Measurements from ENCODE around the gene AGT. TPM values are rescaled to one million over a fixed set of nuclear protein-coding genes. Genes with fewer than 3 reads are reported as not detected.
"Not testable (repeated sequence)": the region's sequence is repeated elsewhere in the genome, so short reads cannot be mapped to it uniquely, and the experiment has no call there.

Gene AGT
- total RNA-seq, 1 experiment from 2014 or later = not detected

GRCh38 chr1:230725256-230726012, 11.5 kb upstream of the AGT start:
- Histone ChIP-seq H3K27me3 (replicated peaks) (no peaks in the 10 kb centered on the region), H3K4me3 (no peak overlapping the region), H3K4me1 (replicated peaks) (no peaks in the 10 kb centered on the region), H3K27ac (no peak overlapping the region), H3K36me3 (no peaks in the 10 kb centered on the region), H3K9me3 (replicated peaks) (no peaks in the 10 kb centered on the region)
- no peak for DNase-seq (ENCODE audit: low read depth in 1 of 2, low spot score in 2 of 2)

DNA sequence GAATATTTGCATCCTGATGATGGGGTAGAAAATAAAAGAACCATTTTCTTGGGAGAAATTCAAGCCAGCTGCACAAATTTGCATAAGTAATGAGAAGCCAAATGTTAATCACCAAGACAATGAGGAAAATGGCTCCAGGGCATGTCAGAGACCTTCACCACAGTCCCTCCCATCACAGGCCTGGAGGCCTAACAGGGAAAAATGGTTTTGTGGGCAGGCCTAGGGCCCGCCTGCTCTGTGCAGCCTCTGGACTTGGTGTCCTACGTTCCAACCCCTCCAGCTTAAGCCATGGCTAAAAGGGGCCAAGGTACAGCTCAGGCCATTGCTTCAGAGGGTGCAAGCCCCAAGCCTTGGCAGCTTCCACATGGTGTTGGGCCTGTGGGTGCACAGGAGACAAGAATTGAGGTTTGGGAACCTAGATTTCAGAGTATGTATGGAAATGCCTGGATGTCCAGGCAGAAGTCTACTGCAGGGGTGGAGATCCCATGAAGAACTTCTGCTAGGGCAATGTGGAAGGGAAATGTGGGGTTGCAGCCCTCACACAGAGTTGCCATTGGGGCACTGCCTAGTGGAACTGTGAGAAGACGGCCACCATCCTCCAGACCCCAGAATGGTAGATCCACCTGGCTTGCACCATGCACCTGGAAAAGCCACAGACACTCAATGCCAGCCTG, 8.1 kb upstream of the AGT start:
- H3K27ac ChIP-seq, H3K4me3 ChIP-seq: not testable (repeated sequence)

GRCh38 chr1:230717251-230717650, 3.3 kb upstream of the AGT start:
- Histone ChIP-seq H3K9me3 (replicated peaks) (0 out of 2 replicates have a peak, but pooled peaks cover 2% of the 10 kb centered on the region), H3K27me3 (replicated peaks) (no peaks in the 10 kb centered on the region), H3K4me1 (replicated peaks) (no peaks in the 10 kb centered on the region), H3K36me3 (no peaks in the 10 kb centered on the region), H3K4me3 (no peak overlapping the region), H3K27ac (no peak overlapping the region)
- peak in 1 of 2 experiments; percentile 24 for DNase-seq (ENCODE audit: low read depth in 1 of 2, low spot score in 2 of 2)

More for the DNA sequence above, 8.1 kb upstream of the AGT start:
- H3K4me1 ChIP-seq (replicated peaks); H3K36me3 ChIP-seq; DNase-seq (ENCODE audit: low read depth in 1 of 2, low spot score in 2 of 2); H3K9me3 ChIP-seq (replicated peaks); H3K27me3 ChIP-seq (replicated peaks): not testable (repeated sequence)

DNA sequence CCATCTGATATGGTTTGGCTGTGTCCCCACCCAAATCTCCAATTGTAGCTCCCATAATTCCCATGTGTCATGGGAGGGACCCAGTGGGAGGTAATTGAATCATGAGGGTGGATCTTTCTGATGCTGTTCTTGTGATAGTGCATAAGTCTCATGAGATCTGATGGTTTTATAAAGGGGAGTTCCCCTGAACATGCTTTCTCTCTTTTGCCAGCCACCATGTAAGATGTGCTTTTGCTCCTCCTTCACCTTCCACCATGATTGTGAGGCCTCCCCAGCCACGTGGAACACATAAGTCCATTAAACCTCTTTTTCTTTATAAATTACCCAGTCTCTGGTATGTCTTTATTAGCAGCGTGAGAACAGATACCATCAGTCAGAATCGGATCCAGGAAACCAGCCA, 2.5 kb upstream of the AGT start:
- H3K36me3 ChIP-seq; H3K27ac ChIP-seq; H3K27me3 ChIP-seq (replicated peaks); H3K4me1 ChIP-seq (replicated peaks); H3K9me3 ChIP-seq (replicated peaks); H3K4me3 ChIP-seq; DNase-seq (ENCODE audit: low read depth in 1 of 2, low spot score in 2 of 2): not testable (repeated sequence)

GRCh38 chr1:230715510-230715909, 1.6 kb upstream of the AGT start:
- Histone ChIP-seq H3K4me1 (replicated peaks) (no peaks in the 10 kb centered on the region), H3K27me3 (replicated peaks) (no peaks in the 10 kb centered on the region), H3K4me3 (no peak overlapping the region), H3K36me3 (no peaks in the 10 kb centered on the region), H3K27ac (no peak overlapping the region), H3K9me3 (replicated peaks) (0 out of 2 replicates have a peak, but pooled peaks cover 2% of the 10 kb centered on the region)
- DNase-seq (ENCODE audit: low read depth in 1 of 2, low spot score in 2 of 2) = no peak

DNA sequence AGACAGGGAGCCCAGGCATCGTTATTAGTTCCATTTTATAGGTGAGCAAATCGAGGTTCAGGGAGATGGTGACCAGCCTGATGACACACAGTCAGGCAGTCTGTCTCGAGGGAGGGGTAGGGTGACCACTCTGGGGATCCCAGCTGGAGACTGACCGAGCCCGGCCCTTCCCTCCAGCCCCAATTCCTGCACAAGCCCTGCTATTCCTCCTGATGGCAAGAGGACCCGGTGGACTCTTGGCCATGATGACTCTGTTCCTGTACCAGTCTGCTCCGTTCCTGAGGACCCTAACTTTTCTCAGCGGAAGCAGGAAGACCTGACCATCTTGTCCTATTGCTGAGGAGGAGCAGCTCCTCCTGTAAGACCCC, 391 bp downstream of the AGT start:
- H3K36me3 ChIP-seq = no peaks in the 10 kb centered on the region
- H3K27me3 ChIP-seq (replicated peaks) = no peaks in the 10 kb centered on the region
- H3K4me1 ChIP-seq (replicated peaks) = no peaks in the 10 kb centered on the region
- H3K27ac ChIP-seq = no peak overlapping the region
- no peak overlapping the region for H3K4me3 ChIP-seq
- H3K9me3 ChIP-seq (replicated peaks) = 0 out of 2 replicates have a peak, but pooled peaks cover 2% of the 10 kb centered on the region
- no peak for DNase-seq (ENCODE audit: low read depth in 1 of 2, low spot score in 2 of 2)

GRCh38 chr1:230713138-230713537, 784 bp downstream of the AGT start:
- Histone ChIP-seq H3K4me3 (no peak overlapping the region), H3K9me3 (replicated peaks) (0 out of 2 replicates have a peak, but pooled peaks cover 2% of the 10 kb centered on the region), H3K27ac (no peak overlapping the region), H3K4me1 (replicated peaks) (no peaks in the 10 kb centered on the region), H3K27me3 (replicated peaks) (no peaks in the 10 kb centered on the region), H3K36me3 (no peaks in the 10 kb centered on the region)
- DNase-seq (ENCODE audit: low read depth in 1 of 2, low spot score in 2 of 2) = no peak

GRCh38 chr1:230712470-230712942, 1.4 kb downstream of the AGT start:
- no peaks in the 10 kb centered on the region for H3K36me3 ChIP-seq
- H3K27me3 ChIP-seq (replicated peaks) = no peaks in the 10 kb centered on the region
- 0 out of 2 replicates have a peak, but pooled peaks cover 2% of the 10 kb centered on the region for H3K9me3 ChIP-seq (replicated peaks)
- H3K27ac ChIP-seq = no peak overlapping the region
- H3K4me3 ChIP-seq = no peak overlapping the region
- no peak for DNase-seq (ENCODE audit: low read depth in 1 of 2, low spot score in 2 of 2)
- no peaks in the 10 kb centered on the region for H3K4me1 ChIP-seq (replicated peaks)

DNA sequence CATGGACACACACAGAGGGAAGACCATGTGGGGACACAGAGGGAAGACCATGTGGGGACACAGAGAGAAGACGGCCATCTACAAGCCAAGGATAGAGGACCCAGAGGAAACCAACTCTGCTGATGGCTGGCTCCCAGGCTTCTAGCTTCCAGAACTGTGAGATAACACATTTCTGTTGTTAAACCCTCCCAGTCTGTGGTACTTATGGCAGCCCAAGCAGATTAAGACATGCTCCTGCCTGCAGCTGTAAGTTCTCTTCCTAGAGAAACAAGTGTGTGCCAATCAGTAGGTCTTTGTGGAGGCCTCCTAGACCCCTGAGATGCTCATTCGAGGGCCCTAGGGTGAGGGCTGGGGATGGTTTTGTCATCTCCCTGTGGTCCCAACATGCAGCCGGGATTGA, 2.7 kb downstream of the AGT start:
- H3K9me3 ChIP-seq (replicated peaks) = 0 out of 2 replicates have a peak, but pooled peaks cover 2% of the 10 kb centered on the region
- DNase-seq (ENCODE audit: low read depth in 1 of 2, low spot score in 2 of 2) = no peak
- no peak overlapping the region for H3K4me3 ChIP-seq
- no peaks in the 10 kb centered on the region for H3K4me1 ChIP-seq (replicated peaks)
- no peaks in the 10 kb centered on the region for H3K27me3 ChIP-seq (replicated peaks)
- no peak overlapping the region for H3K27ac ChIP-seq
- no peaks in the 10 kb centered on the region for H3K36me3 ChIP-seq

DNA sequence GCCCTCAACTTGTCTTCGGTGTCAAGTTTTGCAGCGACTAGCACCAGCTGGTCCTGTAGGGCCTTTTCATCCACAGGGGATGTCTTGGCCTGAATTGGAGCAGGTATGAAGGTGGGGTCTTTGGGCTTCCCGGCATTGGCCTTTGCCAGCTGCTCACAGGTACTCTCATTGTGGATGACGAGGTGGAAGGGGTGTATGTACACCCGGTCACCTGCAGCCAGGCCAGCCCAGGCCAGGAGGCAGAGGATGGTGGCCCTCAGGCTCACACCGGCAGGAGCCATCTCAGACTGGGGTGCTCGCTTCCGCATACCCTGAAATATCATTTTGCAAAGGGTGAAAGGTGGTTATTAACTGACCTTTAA, 3.4 kb downstream of the AGT start:
- DNase-seq (ENCODE audit: low read depth in 1 of 2, low spot score in 2 of 2) = no peak
- Histone ChIP-seq H3K27me3 (replicated peaks) (no peaks in the 10 kb centered on the region), H3K27ac (no peak overlapping the region), H3K4me3 (no peak overlapping the region), H3K4me1 (replicated peaks) (no peaks in the 10 kb centered on the region), H3K36me3 (no peaks in the 10 kb centered on the region), H3K9me3 (replicated peaks) (no peaks in the 10 kb centered on the region)

GRCh38 chr1:230709619-230710542, 4.0 kb downstream of the AGT start:
- Histone ChIP-seq H3K4me3 (no peak overlapping the region), H3K4me1 (replicated peaks) (no peaks in the 10 kb centered on the region), H3K9me3 (replicated peaks) (no peaks in the 10 kb centered on the region), H3K27ac (no peak overlapping the region), H3K36me3 (no peaks in the 10 kb centered on the region), H3K27me3 (replicated peaks) (no peaks in the 10 kb centered on the region)
- no peak for DNase-seq (ENCODE audit: low read depth in 1 of 2, low spot score in 2 of 2)

DNA sequence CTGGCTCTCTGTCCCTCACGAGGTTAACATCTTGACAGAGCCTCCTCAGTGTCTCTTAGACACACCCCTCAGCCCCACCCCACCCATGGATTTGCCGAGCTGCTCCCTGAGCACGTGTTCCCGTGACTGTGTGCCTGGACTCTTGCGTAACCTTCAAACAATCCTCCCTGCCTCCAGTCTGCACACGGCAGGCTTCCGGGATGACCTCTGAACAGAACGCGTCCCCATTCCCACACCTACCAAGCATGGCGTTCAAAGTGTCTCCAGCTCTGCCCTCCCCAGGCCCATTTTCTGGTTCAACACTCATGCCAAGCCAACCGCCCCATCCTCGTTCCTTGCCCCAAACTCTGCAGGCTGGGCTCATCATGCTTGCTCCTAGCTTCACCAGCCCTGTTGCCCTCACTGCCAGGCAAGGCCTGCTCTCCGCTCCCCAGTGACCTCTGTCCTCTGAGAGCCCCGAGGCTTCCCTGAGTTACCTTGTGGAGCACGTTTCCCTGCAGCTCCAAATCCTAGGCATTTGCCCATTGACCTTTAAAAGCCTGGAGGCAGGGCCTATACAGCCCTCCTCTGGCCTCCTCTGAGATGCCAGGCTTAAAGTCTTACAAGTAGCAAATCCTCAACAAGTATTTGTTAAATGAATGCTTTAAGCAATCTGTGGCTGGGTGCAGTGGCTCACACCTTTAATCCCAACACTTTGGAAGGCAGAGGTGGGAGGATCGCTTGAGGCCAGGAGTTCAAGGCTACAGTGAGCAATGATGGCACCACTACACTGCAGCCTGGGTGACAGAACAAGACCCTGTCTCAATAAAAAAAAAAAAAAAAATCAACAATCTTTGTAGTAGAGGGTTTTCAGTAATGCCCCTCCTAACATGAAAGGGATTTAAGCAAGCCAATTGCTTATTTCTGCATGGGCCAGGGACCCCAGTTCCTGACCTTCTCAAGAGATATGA, 5.0 kb downstream of the AGT start:
- DNase-seq (ENCODE audit: low read depth in 1 of 2, low spot score in 2 of 2) = no peak
- Histone ChIP-seq H3K9me3 (replicated peaks) (no peaks in the 10 kb centered on the region), H3K4me3 (no peak overlapping the region)

More for the DNA sequence above, 5.0 kb downstream of the AGT start:
- no peaks in the 10 kb centered on the region for H3K36me3 ChIP-seq
- H3K4me1 ChIP-seq (replicated peaks) = no peaks in the 10 kb centered on the region
- H3K27me3 ChIP-seq (replicated peaks) = no peaks in the 10 kb centered on the region
- no peak overlapping the region for H3K27ac ChIP-seq
